Colon (tissue), 2 donors: ENCODE measurements around the gene PLOD2.

ENCODE experiments used
- FAIRE-seq: peaks from 2 replicates; lab custom pipeline; 2012; peaks lifted over from hg19 to GRCh38; lab: Jason Lieb, UNC
- donor health status: control.
- donor health status: control.

Gene PLOD2

DNA sequence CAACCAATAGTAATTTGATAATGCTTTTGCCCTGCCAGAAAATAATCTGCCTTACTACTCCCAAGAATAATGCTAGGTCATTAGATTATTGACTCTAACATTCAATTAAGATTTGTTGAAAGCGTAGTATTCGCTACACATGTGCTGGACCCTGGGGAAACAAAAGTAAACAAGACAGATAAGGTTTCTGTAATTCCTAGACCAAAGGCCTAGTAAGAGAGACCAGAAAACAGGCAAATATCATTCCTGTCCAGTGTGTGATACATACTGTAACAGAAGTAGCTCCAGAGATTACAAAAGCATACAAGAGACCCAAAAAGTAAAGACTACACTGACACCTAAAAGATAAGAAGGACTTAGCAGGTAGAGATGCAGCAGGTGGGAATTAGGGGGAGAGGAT is 60.8 kb downstream of the PLOD2 start:
- FAIRE-seq = no peak

DNA sequence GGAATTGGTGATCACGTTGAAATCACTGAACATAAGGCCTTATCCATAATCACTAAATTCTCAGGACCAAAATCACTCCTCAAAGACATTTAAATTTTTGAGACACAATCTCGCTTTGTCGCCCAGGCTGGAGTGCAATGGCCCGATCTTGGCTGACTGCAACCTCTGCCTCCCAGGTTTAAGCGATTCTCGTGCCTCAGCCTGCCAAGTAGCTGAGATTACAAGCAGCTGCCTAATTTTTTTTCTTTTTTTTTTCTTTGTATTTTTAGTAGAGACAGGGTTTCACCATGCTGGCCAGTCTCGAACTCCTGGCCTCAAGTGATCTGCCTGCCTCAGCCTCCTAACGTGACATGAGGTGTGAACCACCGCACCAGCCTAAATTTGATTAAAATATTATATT is 61.7 kb downstream of the PLOD2 start:
- FAIRE-seq = no peak

DNA sequence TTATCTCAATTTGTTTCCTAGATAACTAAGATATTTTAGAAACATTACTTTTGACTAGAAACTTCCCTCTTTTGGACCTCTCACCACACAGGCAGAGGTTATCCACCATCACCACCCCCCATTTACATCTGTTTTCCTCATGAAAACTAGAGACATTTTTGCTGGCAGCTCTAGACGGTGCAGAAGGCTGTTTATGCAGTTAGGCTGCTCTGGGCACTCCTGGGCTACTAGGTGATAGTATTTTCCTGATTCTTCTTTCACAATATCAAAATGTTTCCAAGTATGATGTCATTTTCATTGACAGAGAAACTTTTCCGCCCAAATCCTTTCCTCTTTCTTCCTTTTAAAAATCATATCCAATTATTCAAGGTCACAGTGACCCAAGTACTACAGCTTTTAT is 67.1 kb downstream of the PLOD2 start:
- no peak for FAIRE-seq

DNA sequence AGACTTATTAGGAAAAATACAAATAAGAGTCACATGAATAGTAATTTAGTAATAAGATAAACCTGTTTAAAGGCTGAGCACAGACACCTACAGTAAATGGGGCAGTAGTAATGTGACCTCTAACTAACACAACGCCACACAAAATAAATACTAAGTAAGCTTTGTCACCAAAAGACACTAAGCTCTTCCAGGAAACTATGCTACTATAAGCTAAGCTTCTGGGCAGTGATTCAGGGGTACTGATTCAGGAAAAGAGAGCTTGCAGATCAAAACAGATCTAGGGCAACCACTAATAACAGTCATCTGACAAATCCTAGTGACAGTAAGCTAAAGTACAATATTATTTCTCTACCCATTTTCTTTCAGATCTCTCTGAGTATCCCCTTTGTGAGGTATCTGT is 68.8 kb downstream of the PLOD2 start:
- FAIRE-seq = no peak

DNA sequence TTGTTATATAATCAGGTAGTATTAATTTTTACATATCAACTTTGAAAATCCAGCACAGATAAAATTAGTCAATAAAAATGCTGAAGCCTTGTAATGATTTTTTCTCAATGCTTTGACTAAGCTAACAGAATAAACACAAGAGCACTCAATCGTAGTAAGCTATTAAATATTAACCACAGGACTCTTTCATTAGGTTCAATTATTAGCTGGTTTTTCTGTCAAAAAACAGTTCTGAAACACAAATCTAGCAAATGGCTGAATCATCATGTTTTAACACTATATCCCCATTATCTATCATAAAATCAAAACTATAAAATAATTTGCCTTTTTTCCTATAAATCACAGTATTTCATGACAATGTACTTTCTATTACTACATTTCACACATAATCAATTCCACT is 69.6 kb downstream of the PLOD2 start:
- peak; percentile 43 for FAIRE-seq

DNA sequence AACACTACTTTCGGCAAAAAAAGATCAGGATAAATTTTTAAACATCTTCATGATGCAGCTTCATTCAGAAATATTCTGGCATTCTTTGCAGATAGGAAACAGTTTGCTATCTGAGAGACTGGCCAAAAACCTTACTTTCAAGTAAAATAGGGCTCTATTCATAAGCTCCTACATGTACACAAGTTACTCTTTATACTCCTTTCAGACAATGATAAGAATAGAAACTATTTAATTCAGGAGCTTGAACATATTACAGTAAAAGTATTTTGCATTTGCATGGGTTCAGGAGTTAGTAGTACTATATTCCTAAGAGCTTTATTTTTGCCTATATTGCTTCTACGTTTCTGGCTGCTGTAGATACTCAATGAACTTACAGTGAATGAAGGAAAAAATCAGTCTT is 70.5 kb downstream of the PLOD2 start:
- no peak for FAIRE-seq

DNA sequence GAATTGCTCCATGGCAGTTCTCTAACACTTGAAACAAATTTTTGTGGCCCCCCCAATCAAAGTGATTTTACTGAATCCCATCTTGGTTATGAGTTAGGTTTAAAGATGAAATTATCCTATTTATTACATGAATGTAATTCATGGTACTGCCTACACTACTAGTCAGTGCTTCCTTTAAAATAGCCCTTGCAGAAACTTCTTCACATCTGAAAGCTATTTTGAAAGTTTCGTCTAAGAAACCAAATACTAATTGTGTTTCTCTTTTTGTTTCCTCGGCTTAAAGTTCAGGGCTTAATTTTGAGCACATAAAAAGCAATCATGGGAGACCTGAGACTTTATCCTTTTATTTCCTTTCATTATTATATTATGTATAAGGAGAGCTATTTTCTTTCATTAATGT is 72.1 kb downstream of the PLOD2 start:
- FAIRE-seq = no peak

DNA sequence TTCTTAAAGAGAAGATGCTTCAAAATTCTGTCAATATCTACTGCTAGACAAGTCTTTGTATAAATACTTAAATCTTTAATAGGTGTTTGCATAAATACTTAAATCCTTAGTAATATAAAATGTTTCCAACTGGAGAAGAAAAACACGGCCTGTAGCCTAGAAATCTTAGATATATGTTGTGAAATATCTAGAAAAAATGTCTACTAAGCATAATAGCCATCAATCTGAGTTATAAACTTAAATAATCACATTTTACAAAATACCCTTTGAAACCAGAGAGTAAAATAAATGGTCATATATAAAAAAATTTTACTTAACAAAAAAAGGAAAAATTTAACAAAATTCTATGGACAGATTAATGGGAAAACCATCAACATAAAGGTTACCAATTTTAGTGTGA is 73.9 kb downstream of the PLOD2 start:
- peak; percentile 43 for FAIRE-seq

DNA sequence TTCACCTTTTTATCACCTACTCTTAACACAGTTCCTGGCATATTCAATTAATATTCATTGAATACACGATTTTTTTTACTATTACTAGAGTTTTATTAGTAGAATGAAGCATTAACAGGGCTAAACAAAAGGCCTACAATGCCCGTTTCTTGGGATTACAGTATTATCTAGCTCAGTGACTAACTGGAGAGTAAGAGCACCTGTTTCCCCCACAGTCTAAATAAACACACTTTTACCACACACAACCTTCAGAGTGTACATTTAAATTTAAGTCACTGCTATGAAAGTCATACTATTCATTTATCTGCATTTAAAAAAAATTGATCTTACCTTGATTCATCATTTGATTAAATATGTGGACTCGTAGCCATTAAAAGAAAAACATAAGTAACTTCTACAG is 74.8 kb downstream of the PLOD2 start:
- FAIRE-seq = no peak

DNA sequence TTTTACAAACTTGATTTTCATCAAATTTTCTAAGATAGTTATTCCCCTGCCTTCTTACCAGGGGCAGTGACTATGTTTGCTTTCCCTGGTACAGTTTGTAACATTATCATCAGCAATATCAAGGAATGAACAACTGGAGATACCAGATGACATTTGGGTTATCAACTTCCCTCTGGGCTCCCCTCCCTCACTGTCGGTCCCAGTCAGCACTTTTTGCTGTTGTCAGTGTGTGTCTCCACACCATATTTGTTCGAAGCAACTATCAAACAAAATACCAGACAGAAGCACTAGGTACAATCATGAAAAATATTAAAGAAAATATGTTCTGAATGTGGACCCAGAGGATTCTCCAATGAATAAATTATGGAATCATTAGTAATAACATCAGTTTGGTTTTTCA is 75.3 kb downstream of the PLOD2 start:
- no peak for FAIRE-seq

DNA sequence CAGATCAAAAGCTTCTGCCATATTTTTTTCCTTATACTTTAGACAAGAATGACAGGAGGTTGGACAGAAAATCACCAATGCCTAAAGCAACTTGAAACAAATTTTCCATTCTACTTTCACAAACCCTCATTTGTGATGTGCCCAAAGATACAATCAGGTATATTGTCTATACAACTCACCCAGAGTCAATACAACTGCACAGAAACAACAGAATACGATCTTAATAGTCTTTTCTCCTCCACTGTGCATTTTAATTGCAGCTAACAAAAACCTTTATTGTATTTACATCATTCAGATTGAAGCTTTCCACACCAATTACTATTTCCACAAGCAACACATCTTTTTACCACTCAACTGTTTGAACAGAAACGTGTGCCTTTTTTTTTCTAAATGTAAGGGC is 80.4 kb downstream of the PLOD2 start:
- FAIRE-seq = no peak

DNA sequence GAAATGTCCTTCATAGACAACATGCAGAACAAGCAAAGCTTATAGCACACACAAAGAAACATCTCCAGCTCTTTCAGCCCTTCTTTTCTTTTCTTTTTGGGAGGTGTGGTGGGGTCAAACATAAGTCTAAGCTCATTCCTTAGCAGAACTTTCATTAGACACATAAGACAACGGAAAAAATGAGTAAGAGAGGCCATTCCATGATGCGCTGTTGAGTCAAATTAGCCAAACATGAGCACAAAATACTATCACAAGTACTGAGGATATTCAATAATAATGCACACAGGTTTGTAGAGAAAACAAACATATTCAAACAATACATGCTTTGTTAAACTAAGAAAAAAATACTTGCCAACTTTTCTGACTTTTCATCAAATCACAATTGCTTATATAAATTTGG is 83.0 kb downstream of the PLOD2 start:
- FAIRE-seq = no peak

DNA sequence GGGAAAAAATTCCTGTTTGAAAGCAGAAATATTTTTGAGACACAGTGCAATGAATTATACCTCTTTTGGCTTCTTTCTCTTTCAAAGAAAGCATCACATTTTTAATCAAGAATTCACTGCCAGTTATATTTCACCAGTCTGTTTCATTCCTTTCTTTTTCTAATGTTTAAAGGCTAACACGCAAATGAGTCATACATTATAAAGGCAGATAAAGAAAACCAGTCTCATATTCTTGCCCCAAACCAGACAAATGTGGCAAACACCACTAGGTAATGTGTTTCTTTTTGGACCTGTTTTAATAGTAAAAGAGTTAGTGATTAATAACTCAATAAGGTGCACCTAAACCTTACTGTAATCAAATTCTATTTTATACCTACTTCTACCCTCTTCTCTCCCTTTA is 83.8 kb downstream of the PLOD2 start:
- FAIRE-seq = no peak

DNA sequence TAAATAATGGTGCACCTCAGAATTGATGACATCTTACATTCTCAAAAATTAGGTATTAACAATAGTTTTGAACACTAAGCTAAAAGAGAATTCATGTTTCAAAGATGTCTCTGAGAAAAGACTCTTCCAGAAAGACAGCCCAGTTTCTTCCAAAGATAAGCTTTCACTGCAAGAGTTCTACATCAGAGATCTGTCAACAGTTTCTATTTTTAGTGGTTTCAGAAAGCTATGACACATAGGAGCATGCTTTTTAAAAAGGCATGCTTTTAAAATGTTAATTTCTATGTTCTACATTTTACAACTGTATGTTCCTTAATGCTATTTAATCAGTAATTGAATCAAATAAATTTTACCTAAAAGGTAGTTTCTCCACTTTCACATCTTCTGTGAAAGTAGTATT is 88.2 kb downstream of the PLOD2 start:
- no peak for FAIRE-seq

DNA sequence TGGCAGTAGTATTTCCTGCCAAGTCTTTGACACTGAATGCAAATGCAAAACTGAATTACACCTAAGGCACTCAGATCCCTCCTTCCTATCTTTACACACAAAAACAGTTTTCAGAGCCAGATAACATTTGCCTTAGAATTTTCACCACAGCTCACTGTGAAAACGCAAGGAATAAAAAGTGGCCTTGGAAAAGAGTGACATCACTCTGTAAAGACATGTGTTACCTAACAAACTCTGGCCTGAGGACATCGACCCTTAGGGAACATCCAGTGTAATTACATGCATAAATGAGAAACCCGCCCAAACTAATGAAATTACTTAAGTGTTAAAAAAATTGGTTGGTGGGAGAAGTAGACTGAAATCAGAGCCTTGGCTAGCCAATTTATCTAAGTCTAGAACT is 88.9 kb downstream of the PLOD2 start:
- FAIRE-seq = no peak

DNA sequence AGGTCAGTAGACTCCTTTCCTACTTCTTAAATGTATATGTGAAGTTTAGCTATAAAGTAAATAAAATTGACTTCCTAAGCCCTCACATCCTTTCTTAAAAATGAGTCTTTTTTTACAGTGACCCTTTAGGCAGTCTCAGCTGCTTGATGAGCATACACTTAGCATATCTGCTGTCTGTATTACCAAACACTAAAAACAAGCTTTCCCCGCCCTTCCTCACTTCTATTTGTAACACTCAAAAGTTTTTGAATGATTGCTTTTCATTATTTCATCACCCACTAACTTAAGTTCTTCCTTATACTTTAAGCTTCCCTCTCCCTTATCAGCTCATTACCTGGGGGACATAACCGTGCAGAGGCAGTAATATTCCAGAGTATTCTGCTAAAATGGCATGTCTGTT is 89.4 kb downstream of the PLOD2 start:
- FAIRE-seq = no peak

DNA sequence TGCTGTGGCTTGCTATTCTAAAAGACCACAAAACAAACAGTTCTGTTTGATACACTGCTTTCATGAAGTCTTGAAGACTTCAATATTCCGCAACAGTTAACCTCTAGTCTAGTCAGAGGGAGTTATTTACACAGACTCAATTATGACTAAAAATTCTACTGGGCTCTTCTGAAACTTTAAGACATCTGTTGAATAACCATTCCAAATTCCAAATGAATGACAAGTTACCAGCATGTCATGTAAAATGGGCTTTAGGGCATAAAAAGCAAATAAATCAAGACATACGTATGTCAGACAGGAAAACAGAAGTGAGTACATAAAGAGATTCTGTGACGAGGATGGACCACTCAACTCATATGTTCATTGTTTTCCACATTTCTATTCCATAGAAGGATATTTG is 93.9 kb downstream of the PLOD2 start:
- FAIRE-seq = no peak

DNA sequence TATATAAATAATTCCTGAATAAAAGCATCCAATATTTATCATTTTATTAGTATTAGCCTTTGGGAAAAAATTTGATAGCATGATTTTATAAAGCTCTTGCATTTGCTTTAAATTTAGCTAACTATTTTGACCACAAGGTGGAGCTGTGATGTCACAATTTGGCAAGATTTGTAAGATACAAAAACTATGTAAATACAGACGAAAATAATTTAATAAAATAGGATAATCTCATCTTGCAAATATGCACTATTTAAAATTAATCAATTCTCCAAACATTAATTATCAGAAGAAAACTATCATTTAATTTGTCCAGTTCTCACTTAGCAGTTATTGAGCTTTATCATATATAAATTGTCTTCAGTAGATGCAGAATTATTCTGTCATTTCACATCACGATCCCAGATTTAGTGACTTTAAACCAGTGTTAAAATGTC is 95.4 kb downstream of the PLOD2 start:
- FAIRE-seq = peak; percentile 47

DNA sequence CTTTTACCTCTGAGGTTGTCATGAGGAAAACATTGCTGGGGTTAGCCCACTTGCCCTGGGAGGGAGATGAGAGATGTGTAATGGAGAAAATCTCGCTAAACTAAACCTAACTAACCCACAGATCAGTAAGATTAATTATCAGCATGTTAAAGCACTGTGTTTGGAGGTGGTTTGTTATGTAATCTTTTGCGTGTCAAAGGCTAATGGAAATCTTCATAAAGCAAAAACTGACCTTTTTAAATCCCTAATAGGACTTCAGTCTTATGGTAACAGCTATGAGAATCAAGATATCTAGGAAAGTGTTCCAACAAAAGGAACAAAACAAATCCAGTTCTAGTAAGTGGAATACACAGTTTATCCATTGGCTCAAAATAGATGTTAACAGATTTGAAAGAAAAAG is 102.7 kb downstream of the PLOD2 start:
- no peak for FAIRE-seq

DNA sequence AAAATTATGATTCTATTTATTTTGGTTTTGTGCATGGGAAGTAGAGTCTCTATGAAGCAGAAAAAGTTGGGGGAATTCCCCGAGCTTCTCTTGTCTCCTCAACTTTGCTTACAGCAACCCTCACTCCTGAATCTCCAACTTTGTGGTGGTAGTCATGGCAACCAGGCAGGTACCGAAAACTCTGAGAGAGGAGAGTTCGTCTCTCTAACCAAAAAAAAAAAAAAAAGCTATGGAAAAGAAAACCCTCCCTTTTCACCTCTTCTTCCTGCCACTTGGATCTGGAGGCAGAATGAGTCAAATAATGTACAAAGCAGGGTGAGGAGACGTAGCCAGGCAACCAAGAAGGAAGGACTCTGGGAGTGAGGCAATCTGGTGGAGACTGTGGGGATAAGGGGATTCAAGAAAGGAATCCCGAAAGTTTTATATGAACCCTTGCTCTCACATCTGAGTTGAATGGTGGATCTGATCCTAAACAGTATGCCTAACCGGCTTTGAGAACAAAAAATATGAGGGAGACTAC is 108.1 kb downstream of the PLOD2 start:
- FAIRE-seq = no peak

DNA sequence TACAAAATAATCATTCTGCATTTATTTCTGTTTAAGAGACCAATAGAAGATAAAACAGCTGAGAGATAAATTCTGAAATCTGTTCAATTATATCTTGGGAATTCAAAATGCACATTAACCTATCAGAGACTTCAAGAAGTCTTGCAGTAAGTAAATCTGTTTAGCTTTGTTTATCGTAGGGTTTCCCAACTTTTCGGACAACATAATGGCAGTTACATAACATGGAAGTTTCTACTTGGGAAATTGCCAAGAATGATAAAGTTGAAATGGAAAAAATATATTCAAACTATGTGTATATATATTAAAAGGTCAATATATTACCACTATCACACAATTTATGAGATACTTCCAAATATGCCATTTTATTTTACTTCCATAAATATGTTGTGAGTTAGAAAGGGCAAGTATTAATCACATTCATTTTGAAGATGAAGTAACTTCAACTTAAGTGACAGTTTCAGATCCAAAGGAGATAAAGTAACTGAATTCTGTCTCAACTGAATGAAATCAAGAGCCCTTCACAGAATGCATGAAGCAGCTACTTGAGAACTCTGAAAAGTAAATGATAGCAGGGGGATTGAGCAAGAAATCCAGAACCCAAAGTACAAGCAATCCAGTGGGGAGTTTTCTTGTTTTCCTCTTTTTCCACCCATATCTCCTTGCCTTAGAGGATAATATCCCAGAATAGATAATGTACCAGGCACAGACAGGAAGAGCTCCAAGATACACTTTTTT is 108.8 kb downstream of the PLOD2 start:
- no peak for FAIRE-seq

DNA sequence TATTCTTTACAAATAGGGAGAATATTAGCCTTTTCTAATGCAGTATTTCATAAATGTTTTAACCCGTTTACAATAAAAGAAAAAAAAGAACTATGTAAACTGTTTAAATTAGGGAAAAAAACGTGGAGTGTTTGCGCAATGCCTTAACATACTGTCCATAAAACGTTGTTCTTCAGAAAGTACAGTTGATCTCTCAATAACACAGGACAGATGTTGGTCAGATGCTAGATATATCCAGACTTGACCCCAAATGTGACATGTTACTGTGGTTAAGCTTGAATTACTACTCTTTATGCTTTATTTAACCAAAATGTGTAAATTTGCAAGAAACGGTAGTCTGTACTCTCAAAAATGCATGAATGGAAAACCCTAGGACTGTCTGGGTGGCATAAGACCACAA is 110.3 kb downstream of the PLOD2 start:
- FAIRE-seq = no peak

DNA sequence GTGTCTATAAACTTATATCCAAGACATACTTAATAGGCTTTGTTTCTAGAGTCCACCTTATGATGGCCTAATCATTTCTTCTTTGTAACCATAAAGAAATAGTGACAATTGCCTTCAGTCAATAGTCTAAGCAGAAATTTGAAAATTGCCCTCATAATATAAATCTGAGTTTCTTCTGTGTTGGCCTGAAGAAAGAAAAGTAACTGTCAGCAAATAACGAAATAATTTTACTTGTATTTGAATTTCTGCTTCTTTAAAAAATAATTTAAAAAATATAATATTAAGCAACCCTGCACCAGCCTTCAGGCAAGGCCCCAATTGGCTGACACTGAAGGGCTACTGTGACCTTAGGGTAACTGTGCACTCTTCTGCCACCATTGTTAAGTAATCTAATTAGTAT is 113.5 kb downstream of the PLOD2 start:
- no peak for FAIRE-seq

DNA sequence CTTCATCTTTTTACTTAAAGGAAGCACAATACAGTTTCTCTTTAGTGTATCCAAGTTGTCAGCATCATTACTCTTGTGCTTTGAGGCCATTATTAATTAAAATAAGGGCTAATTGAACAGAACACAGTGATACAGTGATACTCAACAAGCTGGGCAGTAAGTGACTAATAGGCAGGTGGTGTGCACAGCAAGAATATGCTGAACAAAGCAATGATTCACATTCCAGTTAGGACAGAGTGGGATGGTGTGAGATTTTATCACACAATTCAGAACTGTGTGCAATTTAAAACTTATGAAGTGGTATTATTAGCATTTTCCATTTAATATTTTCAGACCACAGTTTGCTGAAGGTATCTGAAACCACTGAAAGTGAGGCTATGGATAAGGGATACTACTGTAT is 116.9 kb downstream of the PLOD2 start:
- FAIRE-seq = no peak

DNA sequence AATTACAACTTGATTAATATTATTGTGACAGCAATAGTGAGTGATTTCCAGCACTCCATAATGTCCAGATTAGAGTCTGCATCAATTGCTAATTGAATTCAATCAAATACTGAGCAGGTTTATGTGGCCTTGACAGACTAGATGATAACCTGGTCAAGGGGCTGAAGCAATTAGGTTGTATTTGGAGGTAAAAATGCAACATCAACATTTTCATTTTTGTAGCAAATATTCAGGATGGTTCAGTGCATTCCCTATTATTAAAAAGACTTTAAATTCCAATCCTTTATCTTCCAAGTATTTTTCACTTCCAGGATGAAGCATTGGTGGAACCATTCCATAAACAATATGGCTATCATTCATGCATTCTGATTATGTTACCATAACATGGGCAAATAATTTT is 120.4 kb downstream of the PLOD2 start:
- FAIRE-seq = no peak
